ENCODE data around the gene S100G. TPM values are rescaled to one million over a fixed set of nuclear protein-coding genes. Genes with fewer than 3 reads are reported as not detected.

S100G gene
- polyA plus RNA-seq, 3 donors, result not detected

DNA sequence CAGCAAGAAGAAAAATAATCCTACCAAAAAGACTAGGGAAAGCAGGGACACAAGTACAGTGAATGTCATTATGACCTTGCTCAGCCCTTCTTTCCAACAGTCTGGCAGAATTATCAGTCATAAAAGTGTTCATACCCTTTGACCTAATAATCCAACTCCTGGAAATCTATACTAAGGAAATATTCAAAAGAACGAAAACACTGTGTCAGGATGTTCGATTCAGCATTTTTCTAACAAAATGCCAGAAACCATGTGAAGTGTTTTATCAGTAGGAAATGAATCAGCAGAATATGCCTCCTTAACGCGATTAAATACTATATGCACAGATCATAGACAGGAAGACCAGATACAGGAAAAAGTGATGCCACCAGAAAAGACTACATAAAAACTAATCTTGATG is 16.2 kb upstream of the S100G start:
- H3K4me1 Mint-ChIP-seq, result no peaks in the 10 kb centered on the region
- TF ChIP-seq, protein P1, sequence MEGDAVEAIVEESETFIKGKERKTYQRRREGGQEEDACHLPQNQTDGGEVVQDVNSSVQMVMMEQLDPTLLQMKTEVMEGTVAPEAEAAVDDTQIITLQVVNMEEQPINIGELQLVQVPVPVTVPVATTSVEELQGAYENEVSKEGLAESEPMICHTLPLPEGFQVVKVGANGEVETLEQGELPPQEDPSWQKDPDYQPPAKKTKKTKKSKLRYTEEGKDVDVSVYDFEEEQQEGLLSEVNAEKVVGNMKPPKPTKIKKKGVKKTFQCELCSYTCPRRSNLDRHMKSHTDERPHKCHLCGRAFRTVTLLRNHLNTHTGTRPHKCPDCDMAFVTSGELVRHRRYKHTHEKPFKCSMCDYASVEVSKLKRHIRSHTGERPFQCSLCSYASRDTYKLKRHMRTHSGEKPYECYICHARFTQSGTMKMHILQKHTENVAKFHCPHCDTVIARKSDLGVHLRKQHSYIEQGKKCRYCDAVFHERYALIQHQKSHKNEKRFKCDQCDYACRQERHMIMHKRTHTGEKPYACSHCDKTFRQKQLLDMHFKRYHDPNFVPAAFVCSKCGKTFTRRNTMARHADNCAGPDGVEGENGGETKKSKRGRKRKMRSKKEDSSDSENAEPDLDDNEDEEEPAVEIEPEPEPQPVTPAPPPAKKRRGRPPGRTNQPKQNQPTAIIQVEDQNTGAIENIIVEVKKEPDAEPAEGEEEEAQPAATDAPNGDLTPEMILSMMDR (IDR thresholded peaks at IDR 0.05), result no peak
- DNase-seq, result no peak
- no peaks in the 10 kb centered on the region for H3K79me2 ChIP-seq (ENCODE audit: insufficient read depth, low read length)
- H2AFZ ChIP-seq (ENCODE audit: insufficient read depth, low read depth, low read length, poor library complexity, severe bottlenecking), result no peak overlapping the region
- no peak overlapping the region for H3K4me3 ChIP-seq (replicated peaks in 1 of 3; ENCODE audit: low read depth in 2 of 3, low read length in 3 of 3)
- no peak overlapping the region for H3K27ac Mint-ChIP-seq
- H3K4me2 ChIP-seq (replicated peaks; ENCODE audit: extremely low read depth, low read length, poor library complexity, severe bottlenecking), result no peak overlapping the region
- H3K9me3 Mint-ChIP-seq, result no peaks in the 10 kb centered on the region
- no peaks in the 10 kb centered on the region for H4K20me1 ChIP-seq (ENCODE audit: insufficient read depth, low read length)
- H3K27ac ChIP-seq (ENCODE audit: low read depth in 1 of 2, low read length in 2 of 2), result no peak overlapping the region
- no peak overlapping the region for H3K9ac ChIP-seq (ENCODE audit: insufficient read depth, low read length, poor library complexity, severe bottlenecking)
- H3K36me3 ChIP-seq (replicated peaks in 1 of 2; ENCODE audit: control insufficient read depth in 1 of 2, insufficient read depth in 2 of 2, low read length in 2 of 2), result no peaks in the 10 kb centered on the region
- H3K36me3 Mint-ChIP-seq, result peaks cover 9 to 11% of the 10 kb centered on the region in 2 donors
- peaks cover 0 to 27% (median 0%) of the 10 kb centered on the region in 3 donors for H3K27me3 Mint-ChIP-seq (ENCODE audit: low read depth in 3 of 3)
- WGBS (ENCODE audit: insufficient coverage), result no CpG with 5 or more reads among the region's 4 CpGs
- peaks cover 0 to 3% of the 10 kb centered on the region in 2 donors for H3K27me3 ChIP-seq (ENCODE audit: control insufficient read depth in 2 of 2, insufficient read depth in 2 of 2, low read length in 2 of 2)
- intact Hi-C loops (cut with micrococcal nuclease), result no loop called here
- no peaks in the 10 kb centered on the region for H3K4me1 ChIP-seq (ENCODE audit: control insufficient read depth in 1 of 2, insufficient read depth in 2 of 2, low read length in 2 of 2)
- no peaks in the 10 kb centered on the region for H3K9me3 ChIP-seq (replicated peaks in 1 of 2; ENCODE audit: control insufficient read depth in 1 of 2, insufficient read depth in 1 of 2, low read length in 2 of 2)
- no peak overlapping the region for H3K4me3 Mint-ChIP-seq

- no peaks in the 10 kb centered on the region for H3K4me1 ChIP-seq (ENCODE audit: control insufficient read depth in 1 of 2, insufficient read depth in 2 of 2, low read length in 2 of 2)
- H4K20me1 ChIP-seq (ENCODE audit: insufficient read depth, low read length), result no peaks in the 10 kb centered on the region
- no peak overlapping the region for H2AFZ ChIP-seq (ENCODE audit: insufficient read depth, low read depth, low read length, poor library complexity, severe bottlenecking)
- no peaks in the 10 kb centered on the region for H3K36me3 ChIP-seq (replicated peaks in 1 of 2; ENCODE audit: control insufficient read depth in 1 of 2, insufficient read depth in 2 of 2, low read length in 2 of 2)
- Mint-ChIP-seq H3K4me3 (no peak overlapping the region), H3K9me3 (no peaks in the 10 kb centered on the region), H3K27ac (no peak overlapping the region), H3K36me3 (peaks cover 4 to 8% of the 10 kb centered on the region in 2 donors), H3K4me1 (no peaks in the 10 kb centered on the region), H3K27me3 (ENCODE audit: low read depth in 3 of 3) (peaks cover 0 to 18% (median 0%) of the 10 kb centered on the region in 3 donors)
- no peak for DNase-seq
- no peak overlapping the region for H3K27ac ChIP-seq (ENCODE audit: low read depth in 1 of 2, low read length in 2 of 2)
- no peak overlapping the region for H3K4me3 ChIP-seq (replicated peaks in 1 of 3; ENCODE audit: low read depth in 2 of 3, low read length in 3 of 3)
- no peak overlapping the region for H3K9ac ChIP-seq (ENCODE audit: insufficient read depth, low read length, poor library complexity, severe bottlenecking)
- H3K4me2 ChIP-seq (replicated peaks; ENCODE audit: extremely low read depth, low read length, poor library complexity, severe bottlenecking), result no peak overlapping the region
- WGBS (ENCODE audit: insufficient coverage), result no CpG with 5 or more reads among the region's 5 CpGs
- no peaks in the 10 kb centered on the region for H3K9me3 ChIP-seq (replicated peaks in 1 of 2; ENCODE audit: control insufficient read depth in 1 of 2, insufficient read depth in 1 of 2, low read length in 2 of 2)
- no peaks in the 10 kb centered on the region for H3K79me2 ChIP-seq (ENCODE audit: insufficient read depth, low read length)
- TF ChIP-seq, protein P1 (IDR thresholded peaks at IDR 0.05), result no peak
- intact Hi-C loops (cut with micrococcal nuclease), result no loop called here
- no peaks in the 10 kb centered on the region for H3K27me3 ChIP-seq (ENCODE audit: control insufficient read depth in 2 of 2, insufficient read depth in 2 of 2, low read length in 2 of 2)
Observed at GRCh38 chrX:16635040-16635439, 14.9 kb upstream of the S100G start.
